Aorta (tissue), 5 donors: ENCODE results near the gene ZSWIM6. TPM values are rescaled to one million over a fixed set of nuclear protein-coding genes. Genes with fewer than 3 reads are reported as not detected.

Experiments
- ATAC-seq: fragments of 200-7000 bp; cut with Tn5 transposase; one replicate; pipeline ENCODE4 v1.9.1; 2022; ENCODE audit warnings: moderate library complexity; ENCODE audit not compliant: low FRiP score
- DNase-seq, 2 donors: peaks; one replicate each; pipeline ENCODE4 v3.0.0-alpha.2; 2020
- H3K27ac ChIP-seq, 2 donors: one replicate each; pipeline ENCODE4 v1.5.1; 2013; ENCODE audit warnings: low read length in 2 of 2, mild to moderate bottlenecking in 2 of 2, moderate library complexity in 2 of 2, control low read depth in 1 of 2, inconsistent platforms in 1 of 2, low read depth in 1 of 2
- H3K27me3 ChIP-seq, 2 donors: one replicate each; pipeline ENCODE4 v1.6.1; 2013; ENCODE audit warnings: control low read depth in 1 of 2, low read length in 1 of 2, mild to moderate bottlenecking in 1 of 2, moderate library complexity in 1 of 2; ENCODE audit not compliant: insufficient read depth in 2 of 2, control insufficient read depth in 1 of 2
- H3K36me3 ChIP-seq, 2 donors: one replicate each; pipeline ENCODE4 v1.6.1; 2013; ENCODE audit warnings: control low read depth in 1 of 2, low read length in 1 of 2, mild to moderate bottlenecking in 1 of 2; ENCODE audit not compliant: insufficient read depth in 2 of 2, control insufficient read depth in 1 of 2
- H3K4me1 ChIP-seq, 2 donors: one replicate each; pipeline ENCODE4 v1.6.1; 2013; ENCODE audit warnings: low read length in 2 of 2, control low read depth in 1 of 2, mild to moderate bottlenecking in 1 of 2, moderate library complexity in 1 of 2; ENCODE audit not compliant: insufficient read depth in 2 of 2, control insufficient read depth in 1 of 2
- H3K4me3 ChIP-seq, 2 donors: one replicate each; pipeline ENCODE4 v1.5.1; 2013; ENCODE audit warnings: low read length in 2 of 2, control low read depth in 1 of 2, mild to moderate bottlenecking in 1 of 2
- H3K9me3 ChIP-seq: one replicate; pipeline ENCODE4 v1.6.1; 2013; ENCODE audit warnings: mild to moderate bottlenecking, low read length; ENCODE audit not compliant: control insufficient read depth
- WGBS, 2 donors: extraction: QIAGEN DNeasy Blood & Tissue Kit; methylation state at CpG; one replicate each; pipeline ENCODE4 v1.1.7; 2013; 5-methylcytosine and 5-hydroxymethylcytosine counted together
- intact Hi-C, 2 donors: fragments of 100-400 bp; cut with DNase I; formaldehyde crosslinking; loops; one replicate each; pipeline versions ENCODE4 v1.14.2 to v1.15.0; 2022
- long read RNA-seq, 2 donors: library from polyadenylated mRNA; unstranded; transcript quantifications; one replicate each; pipeline ENCODE4 v2.0.0, GENCODE V29; 2020 to 2021
- polyA plus RNA-seq, 2 donors: library from polyadenylated mRNA; stranded (reverse); fragments of 200-250 nt; gene quantifications; one replicate each; pipeline ENCODE4 v1.2.3, GENCODE V29; 2013
- total RNA-seq, 2 donors: library from RNA; stranded (reverse); fragmentation: NEBNext Ultra II Directional; extraction: Animal tissue kit (Norgen Biotek cat#: 25700); gene quantifications; one replicate each; pipeline ENCODE4 v1.2.1, GENCODE V29; 2021
- donor health status: healthy with polysubstance abuse.
- donor health status: Bipolar disorder and iron deficiency.
- donor health status: DM: no; HTN: no; CAD: no.
- donor health status: DM: no; HTN: no; CAD: no.
- donor health status: DM: yes; HTN: yes; CAD: no.

ZSWIM6 gene
- 10 to 100 TPM; 19.5 to 21.8 TPM for total RNA-seq
- 1 to 10 TPM; 3.4 to 5.3 TPM for polyA plus RNA-seq
- long read RNA-seq, donor 1, partial matches to known transcripts = 2 of 24 reads
- long read RNA-seq, donor 1, other reads (novel, unspliced or antisense) = 22 of 24 reads
- long read RNA-seq, donor 2, partial matches to known transcripts = 1 of 27 reads
- long read RNA-seq, donor 2, other reads (novel, unspliced or antisense) = 26 of 27 reads

GRCh38 chr5:61331407-61332357, at the start of gene ZSWIM6:
TSS of gene ZSWIM6 (plus strand) at chr5:61332258. CDS start at chr5:61332273, 15 bp downstream.
- intact Hi-C loops = loop anchor here (1.0 to 10.0 kb wide), 10 partner anchors 77 to 384 kb away; partner anchors contain the start of genes SMIM15 (in 2 of the 2), ERCC8 (in 1 of the 2) and NDUFAF2 (in 1 of the 2)
- Histone ChIP-seq H3K4me3 (peak within 1 kb of the TSS; percentile 90 to 98), H3K27me3 (no peaks in the 10 kb centered on the region), H3K36me3 (no peaks in the 10 kb centered on the region), H3K9me3 (no peaks in the 10 kb centered on the region), H3K27ac (peak within 1 kb of the TSS; percentile 99), H3K4me1 (peaks cover 0 to 4% of the 10 kb centered on the region in 2 donors)
- ATAC-seq = peak; percentile 96
- DNase-seq = peak; percentile 100
- WGBS, 2 donors = 1% methylated on average over 65 to 91 of the region's 91 CpGs

GRCh38 chr5:61283471-61283870, 48.6 kb upstream of the ZSWIM6 start:
- ATAC-seq (no peak), DNase-seq (no peak)
- H3K9me3 ChIP-seq = no peaks in the 10 kb centered on the region
- H3K4me3 ChIP-seq = no peak overlapping the region
- H3K36me3 ChIP-seq = no peaks in the 10 kb centered on the region
- peaks cover 0 to 2% of the 10 kb centered on the region in 2 donors for H3K4me1 ChIP-seq
- intact Hi-C loops = no loop called here
- H3K27me3 ChIP-seq = no peaks in the 10 kb centered on the region
- 73 to 76% methylated on average over 3 of the region's 3 CpGs for WGBS, 2 donors
- no peak overlapping the region for H3K27ac ChIP-seq

- Histone ChIP-seq H3K4me1 (peaks cover 0 to 2% of the 10 kb centered on the region in 2 donors), H3K36me3 (no peaks in the 10 kb centered on the region), H3K4me3 (no peak overlapping the region), H3K9me3 (no peaks in the 10 kb centered on the region), H3K27me3 (no peaks in the 10 kb centered on the region), H3K27ac (no peak overlapping the region)
- DNase-seq (no peak), ATAC-seq (no peak)
- intact Hi-C loops = no loop called here
Observed at GRCh38 chr5:61285531-61285930, 46.5 kb upstream of the ZSWIM6 start.

GRCh38 chr5:61286446-61287132, 45.5 kb upstream of the ZSWIM6 start:
- Histone ChIP-seq H3K9me3 (no peaks in the 10 kb centered on the region), H3K27me3 (no peaks in the 10 kb centered on the region), H3K4me1 (peaks cover 0 to 2% of the 10 kb centered on the region in 2 donors), H3K27ac (no peak overlapping the region), H3K36me3 (no peaks in the 10 kb centered on the region), H3K4me3 (no peak overlapping the region)
- DNase-seq (no peak), ATAC-seq (no peak)
- intact Hi-C loops = no loop called here
- WGBS, 2 donors = 83 to 84% methylated on average over 5 of the region's 5 CpGs

GRCh38 chr5:61287474-61287873, 44.6 kb upstream of the ZSWIM6 start:
- H3K27ac ChIP-seq = no peak overlapping the region
- no peaks in the 10 kb centered on the region for H3K27me3 ChIP-seq
- no peak overlapping the region for H3K4me3 ChIP-seq
- peaks cover 0 to 2% of the 10 kb centered on the region in 2 donors for H3K4me1 ChIP-seq
- intact Hi-C loops = no loop called here
- 94 to 97% methylated on average over 3 of the region's 3 CpGs for WGBS, 2 donors
- no peaks in the 10 kb centered on the region for H3K9me3 ChIP-seq
- DNase-seq (no peak), ATAC-seq (no peak)
- H3K36me3 ChIP-seq = no peaks in the 10 kb centered on the region

- Histone ChIP-seq H3K4me3 (no peak overlapping the region), H3K27me3 (no peaks in the 10 kb centered on the region), H3K4me1 (no peaks in the 10 kb centered on the region), H3K36me3 (no peaks in the 10 kb centered on the region), H3K27ac (no peak overlapping the region), H3K9me3 (no peaks in the 10 kb centered on the region)
- intact Hi-C loops = no loop called here
- DNase-seq (no peak), ATAC-seq (no peak)
- WGBS, 2 donors = 85 to 92% methylated on average over 2 of the region's 2 CpGs
Observed at GRCh38 chr5:61289241-61289640, 42.8 kb upstream of the ZSWIM6 start.

GRCh38 chr5:61289669-61290306, 42.3 kb upstream of the ZSWIM6 start:
- Histone ChIP-seq H3K4me3 (no peak overlapping the region), H3K27ac (no peak overlapping the region), H3K4me1 (no peaks in the 10 kb centered on the region), H3K9me3 (no peaks in the 10 kb centered on the region), H3K27me3 (no peaks in the 10 kb centered on the region), H3K36me3 (no peaks in the 10 kb centered on the region)
- 85 to 89% methylated on average over 7 of the region's 7 CpGs for WGBS, 2 donors
- ATAC-seq (no peak), DNase-seq (no peak)
- intact Hi-C loops = no loop called here

- Histone ChIP-seq H3K27me3 (no peaks in the 10 kb centered on the region), H3K27ac (no peak overlapping the region), H3K9me3 (no peaks in the 10 kb centered on the region), H3K36me3 (no peaks in the 10 kb centered on the region), H3K4me1 (no peaks in the 10 kb centered on the region), H3K4me3 (no peak overlapping the region)
- DNase-seq (no peak), ATAC-seq (peak; percentile 40)
- intact Hi-C loops = no loop called here
- 30 to 33% methylated on average over 4 of the region's 4 CpGs for WGBS, 2 donors
Observed at GRCh38 chr5:61290791-61291210, 41.3 kb upstream of the ZSWIM6 start.
